Measurements from ENCODE around the gene MVK. TPM values are rescaled to one million over a fixed set of nuclear protein-coding genes. Genes with fewer than 3 reads are reported as not detected.

MVK gene
- polyA plus RNA-seq, 1 experiment = 4.7 TPM

GRCh38 chr12:109645708-109646107, 72.1 kb downstream of the MVK start:
- CTCF ChIA-PET = no interaction called here
- POLR2A ChIA-PET = no interaction called here
- H3K27me3 ChIP-seq (ENCODE audit: control insufficient read depth, insufficient read depth, low read length) = peaks cover 36% of the 10 kb centered on the region

More at GRCh38 chr12:109645708-109646107, 72.1 kb downstream of the MVK start:
- no peak overlapping the region for H3K27ac ChIP-seq (ENCODE audit: low read depth, low read length)
- TF ChIP-seq, protein P1, sequence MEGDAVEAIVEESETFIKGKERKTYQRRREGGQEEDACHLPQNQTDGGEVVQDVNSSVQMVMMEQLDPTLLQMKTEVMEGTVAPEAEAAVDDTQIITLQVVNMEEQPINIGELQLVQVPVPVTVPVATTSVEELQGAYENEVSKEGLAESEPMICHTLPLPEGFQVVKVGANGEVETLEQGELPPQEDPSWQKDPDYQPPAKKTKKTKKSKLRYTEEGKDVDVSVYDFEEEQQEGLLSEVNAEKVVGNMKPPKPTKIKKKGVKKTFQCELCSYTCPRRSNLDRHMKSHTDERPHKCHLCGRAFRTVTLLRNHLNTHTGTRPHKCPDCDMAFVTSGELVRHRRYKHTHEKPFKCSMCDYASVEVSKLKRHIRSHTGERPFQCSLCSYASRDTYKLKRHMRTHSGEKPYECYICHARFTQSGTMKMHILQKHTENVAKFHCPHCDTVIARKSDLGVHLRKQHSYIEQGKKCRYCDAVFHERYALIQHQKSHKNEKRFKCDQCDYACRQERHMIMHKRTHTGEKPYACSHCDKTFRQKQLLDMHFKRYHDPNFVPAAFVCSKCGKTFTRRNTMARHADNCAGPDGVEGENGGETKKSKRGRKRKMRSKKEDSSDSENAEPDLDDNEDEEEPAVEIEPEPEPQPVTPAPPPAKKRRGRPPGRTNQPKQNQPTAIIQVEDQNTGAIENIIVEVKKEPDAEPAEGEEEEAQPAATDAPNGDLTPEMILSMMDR (IDR thresholded peaks at IDR 0.05; ENCODE audit: low read depth, low read length) = no peak
- H3K9me3 ChIP-seq (ENCODE audit: control insufficient read depth, insufficient read depth, low read length) = no peaks in the 10 kb centered on the region
- no peak overlapping the region for H3K4me3 ChIP-seq (ENCODE audit: low read depth, low read length)
- DNase-seq (ENCODE audit: low read depth, low spot score) = no peak

Other genes with a start within 250 kb of the MVK start
- gene MYO1H, start 225.9 kb upstream of the MVK start, polyA plus RNA-seq (2011; rRNA removed) = not detected in 2 replicates
- 119 and 128 TPM in 2 replicates for gene KCTD10, start 96.5 kb upstream of the MVK start, polyA plus RNA-seq (2011; rRNA removed)
- gene UBE3B, start 96.2 kb upstream of the MVK start, polyA plus RNA-seq (2011; rRNA removed) = 40.5 and 42.8 TPM in 2 replicates
- gene MMAB, start 290 bp upstream of the MVK start, polyA plus RNA-seq (2011; rRNA removed) = 13.0 and 15.1 TPM in 2 replicates
- gene FAM222A, start 140.0 kb downstream of the MVK start, polyA plus RNA-seq (2011; rRNA removed) = 0.15 and 0.16 TPM in 2 replicates